Fibroblast of the conjunctiva (primary cell): ENCODE data around the gene MVB12A.
A peak's percentile ranks its signal among the peaks of the same experiment; 100 is the strongest.

Experiments
- DNase-seq: peaks from one replicate; pipeline ENCODE4 v3.0.0-alpha.2; 2010; ENCODE audit warnings: low read depth

MVB12A gene

DNA sequence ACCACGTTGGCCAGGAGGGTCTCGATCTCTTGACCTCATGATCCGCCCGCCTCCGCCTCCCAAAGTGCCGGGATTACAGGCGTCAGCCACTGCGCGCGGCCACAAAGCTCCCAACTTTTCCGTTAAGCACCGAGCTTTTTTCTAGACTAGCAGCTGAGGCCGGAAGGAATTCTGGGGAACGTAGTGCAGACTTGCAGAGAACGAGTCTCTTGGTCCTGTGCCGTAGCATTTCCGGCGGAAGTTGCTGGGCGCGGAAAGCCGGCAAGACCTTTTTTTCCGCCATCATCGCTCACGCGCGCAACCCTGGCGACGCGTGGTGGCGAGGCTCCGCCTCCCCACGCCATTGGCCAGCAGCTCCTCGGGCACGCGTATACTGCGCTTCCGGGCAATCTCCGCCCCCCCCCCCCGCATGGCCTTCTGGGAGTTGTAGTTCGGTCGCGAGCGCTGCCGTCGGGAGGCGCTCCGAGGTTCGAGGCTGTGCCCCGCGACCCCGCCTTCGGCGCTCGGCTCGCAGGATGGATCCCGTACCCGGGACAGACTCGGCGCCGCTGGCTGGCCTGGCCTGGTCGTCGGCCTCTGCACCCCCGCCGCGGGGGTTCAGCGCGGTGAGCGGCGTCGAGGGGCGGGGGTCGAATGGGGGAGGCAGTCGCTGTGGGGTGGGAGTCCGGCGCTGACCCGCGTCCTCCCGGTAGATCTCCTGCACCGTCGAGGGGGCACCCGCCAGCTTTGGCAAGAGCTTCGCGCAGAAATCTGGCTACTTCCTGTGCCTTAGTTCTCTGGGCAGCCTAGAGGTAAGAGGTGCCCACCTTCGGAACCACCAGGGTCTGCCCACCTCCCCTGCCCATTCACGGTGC is at the start of gene MVB12A:
MVB12A (plus strand) TSS at position 427 of the 854 bp plus-strand sequence; CDS start at position 516, 89 bp downstream.
- DNase-seq: peak; percentile 99

DNA sequence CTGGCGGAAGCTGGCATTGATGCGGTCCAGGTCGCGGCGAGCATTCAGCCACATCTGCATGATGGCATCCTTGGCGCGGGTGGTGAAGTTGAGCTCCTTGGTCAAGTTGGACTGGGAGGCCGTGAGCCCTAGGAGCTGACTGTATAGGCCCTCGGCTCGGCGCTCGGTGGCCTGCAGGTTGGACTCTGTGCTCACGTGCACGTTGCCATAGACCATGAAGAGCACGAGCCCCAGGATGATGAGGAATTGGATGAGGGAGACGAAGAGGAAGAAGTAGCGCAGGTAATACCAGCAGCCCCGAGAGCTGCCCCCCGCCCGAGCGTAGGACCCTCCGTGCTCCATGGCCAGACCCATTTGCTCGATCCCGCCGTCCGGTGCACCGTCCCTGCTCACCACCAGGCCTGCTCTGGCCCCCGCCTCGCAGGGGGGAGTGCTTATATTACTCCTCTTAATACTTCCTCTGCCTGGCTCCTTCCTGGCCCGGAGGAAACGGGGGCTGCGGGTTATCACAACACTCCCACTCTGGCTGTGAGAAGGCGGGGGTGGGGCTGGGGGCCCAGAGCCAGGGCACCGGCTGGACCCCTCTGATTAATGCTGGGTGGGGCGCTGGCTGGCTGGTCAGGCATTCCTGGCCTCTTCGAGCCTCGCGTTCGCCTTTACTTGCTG is 42.8 kb upstream of the MVB12A start, which contains the start of gene PLVAP:
PLVAP (minus strand) TSS at position 408 of the 666 bp plus-strand sequence; CDS start at position 354, 54 bp downstream.
- no peak for DNase-seq

DNA sequence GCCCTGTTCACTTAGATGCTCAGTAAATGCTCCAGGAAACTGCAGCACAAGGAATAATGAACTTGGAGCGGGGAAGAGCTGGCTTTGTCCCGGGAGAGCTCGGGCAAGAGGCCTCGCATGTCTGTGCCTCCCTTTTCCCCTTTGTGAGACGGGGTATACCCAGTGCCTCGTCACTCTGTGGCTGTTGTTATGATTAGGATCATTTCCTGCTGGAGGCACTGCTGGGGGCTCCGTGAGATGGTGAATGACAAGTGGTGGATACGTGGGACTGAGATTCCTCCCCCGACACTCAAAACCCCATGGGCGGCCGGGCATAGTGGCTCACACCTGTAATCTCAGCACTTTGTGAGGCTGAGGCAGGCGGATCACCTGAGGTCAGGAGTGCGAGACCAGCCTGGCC is 41.6 kb upstream of the MVB12A start:
- DNase-seq: no peak

DNA sequence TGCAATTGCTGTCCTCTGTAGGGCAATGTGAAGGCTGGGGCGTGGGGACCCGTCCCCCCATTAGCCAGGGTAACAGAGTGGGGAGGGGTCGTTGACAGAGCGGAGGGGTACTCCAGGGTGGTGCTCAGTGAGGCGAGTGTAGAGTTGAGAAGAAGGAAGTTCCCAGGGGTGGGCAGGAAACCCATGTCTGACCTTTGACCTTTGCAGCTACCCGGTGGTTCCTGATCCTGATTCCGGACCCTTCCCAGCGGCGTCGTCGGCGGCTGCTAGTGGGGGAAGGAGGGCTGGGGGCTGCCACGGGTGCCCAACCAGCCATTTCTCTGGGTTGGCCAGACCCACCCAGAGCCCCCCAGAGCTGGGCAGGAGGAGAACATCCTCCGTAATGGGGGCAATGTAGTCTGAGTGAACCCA is 40.6 kb upstream of the MVB12A start:
- no peak for DNase-seq

DNA sequence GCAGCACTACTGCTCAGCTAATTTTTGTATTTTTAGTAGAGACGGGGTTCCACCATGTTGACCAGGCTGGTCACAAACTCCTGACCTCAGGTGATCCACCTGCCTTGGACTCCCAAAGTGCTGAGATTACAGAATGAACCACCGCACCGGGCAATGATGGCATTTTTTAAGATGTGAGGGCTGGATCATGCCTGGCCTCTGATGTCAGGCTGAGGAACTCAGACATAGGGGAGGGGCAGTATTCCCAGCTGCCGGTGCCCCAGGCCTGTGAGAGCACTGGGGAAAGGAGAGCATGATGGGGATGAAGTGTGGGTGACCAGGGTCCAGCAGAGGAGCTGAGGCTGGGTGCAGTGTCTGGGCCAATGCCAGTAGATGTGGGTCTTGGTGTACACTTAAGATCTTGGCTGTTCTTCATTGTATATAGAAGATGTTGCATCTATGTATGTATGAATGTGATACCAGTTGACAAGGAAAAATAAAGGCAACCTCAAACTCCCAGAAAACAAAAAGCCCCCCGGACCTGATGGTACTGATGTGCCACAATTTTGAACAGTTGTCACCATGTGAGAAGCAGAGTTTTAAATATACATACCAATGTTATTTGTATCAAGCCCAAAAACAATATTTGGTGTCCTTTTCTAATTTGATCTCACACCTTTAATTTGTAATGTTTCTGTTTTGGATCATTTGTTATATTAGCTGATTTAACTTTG is 39.3 kb upstream of the MVB12A start:
- no peak for DNase-seq

DNA sequence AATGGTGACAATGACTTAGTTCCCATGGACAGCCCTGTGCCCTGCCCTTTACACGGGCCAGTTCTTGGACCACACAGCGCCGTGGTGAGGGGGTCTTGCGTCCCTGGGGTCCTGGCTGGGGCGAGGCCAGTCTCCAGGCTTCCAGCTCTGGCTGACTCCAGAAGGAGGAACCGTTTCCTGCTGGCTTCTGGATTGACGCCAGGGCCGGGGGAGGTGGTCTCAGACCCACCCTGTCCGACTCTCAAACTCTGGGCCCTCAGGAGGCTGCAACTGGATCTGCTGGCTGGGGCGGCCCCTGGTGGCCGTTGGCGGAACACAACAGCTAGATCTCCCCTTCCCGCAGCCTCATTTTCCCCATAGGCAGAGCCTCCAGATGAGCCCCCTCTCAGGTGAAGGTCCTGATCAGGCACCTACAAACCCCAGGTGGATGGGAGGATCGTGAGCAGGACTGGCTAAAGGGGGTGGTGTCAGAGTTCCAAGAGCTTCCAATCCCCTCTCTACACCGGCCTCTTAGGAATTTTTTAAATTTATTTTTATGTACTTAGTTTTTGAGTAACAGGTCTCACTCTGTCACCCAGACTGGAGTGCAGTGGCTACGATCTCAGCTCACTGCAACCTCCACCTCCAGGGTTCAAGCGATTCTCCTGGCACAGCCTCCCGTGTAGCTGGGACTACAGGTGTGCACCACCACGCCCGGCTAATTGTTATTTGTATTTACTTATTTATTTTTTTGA is 33.8 kb upstream of the MVB12A start:
- no peak for DNase-seq

DNA sequence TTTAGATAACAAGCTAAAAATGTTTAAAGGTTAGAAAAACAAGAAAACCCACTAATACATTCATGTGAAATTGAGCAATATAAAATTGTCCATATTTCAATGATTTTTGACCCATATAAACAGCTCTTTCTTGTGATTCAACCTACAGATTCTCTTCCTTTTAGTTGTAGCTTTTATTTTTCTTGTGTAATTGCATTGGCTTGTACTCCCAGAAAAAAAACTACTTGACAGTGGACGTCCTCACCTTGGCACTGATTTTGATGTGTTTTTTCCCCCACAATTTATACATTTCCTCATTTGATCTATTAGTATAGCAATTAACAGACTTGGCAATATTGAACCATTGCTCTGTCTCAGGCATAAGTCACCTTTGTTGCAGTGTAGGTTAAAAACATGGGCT is 30.6 kb upstream of the MVB12A start:
- no peak for DNase-seq

DNA sequence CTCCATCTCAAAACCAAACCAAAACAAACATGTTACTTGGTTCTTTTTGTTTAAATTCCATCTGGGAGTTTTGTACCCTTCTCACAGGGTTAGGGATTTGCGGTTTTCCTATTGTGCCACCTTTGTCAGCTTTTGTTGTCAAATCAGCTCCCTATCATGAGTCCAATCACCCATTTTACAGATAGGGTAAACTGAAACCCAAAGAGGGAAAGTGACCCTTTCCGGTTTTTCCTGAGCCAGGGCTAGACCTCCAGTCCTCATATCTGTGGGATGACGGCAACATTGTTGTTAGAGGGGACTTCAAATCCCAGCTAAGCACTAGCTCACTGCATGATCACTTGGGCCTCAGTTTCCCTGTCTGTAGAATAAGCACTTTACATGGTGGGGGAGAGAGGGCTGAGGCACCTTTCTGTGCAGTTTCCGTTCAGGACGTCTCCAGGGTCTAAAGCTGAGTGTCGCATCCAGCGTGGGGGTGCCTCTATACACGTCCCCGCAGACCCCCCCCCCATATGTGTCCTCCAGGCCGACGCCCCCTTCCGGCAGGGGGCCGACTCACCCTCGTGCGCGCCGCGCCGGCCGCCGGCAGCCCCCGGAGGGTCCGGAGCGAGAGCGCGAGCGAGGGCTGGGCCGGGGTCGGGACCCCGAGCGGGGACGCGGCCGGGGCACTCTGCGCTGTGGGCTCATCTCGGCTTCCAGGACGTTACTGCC is 29.7 kb upstream of the MVB12A start:
- no peak for DNase-seq

DNA sequence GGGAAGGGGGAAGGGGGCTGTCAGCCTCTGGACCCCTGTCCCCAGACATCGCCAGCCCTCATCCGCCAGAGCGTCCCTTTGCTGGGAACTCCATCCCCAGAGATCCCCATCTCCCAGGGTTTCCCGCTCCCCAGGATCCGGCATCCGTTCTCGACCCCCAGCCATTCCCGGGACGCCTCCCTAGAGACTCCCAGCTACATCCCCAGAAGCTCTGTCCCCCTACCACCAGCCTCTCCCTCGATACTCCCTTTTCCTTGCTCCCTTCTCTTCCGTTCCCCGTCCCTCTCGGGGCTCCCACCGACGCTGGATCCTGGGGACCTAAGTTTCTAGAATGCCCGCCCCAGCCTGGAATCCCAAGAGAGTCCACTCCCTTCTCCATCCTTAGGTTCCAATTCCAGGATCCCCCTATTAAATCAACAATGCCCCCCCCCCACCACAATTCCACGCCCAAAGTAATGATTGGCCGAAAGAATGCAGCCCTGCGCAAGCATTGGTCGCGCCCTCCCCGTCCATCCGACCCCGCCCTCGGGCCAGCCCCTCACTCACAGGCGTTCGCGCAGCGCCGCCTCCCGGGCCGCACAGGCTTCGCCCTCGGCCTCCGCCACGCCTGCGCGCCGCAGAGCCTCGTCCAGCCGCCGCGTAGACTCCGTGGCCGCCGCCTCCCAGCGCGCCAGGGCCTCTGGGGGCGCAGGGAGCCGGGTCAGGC is 29.0 kb upstream of the MVB12A start:
- DNase-seq: peak; percentile 75

DNA sequence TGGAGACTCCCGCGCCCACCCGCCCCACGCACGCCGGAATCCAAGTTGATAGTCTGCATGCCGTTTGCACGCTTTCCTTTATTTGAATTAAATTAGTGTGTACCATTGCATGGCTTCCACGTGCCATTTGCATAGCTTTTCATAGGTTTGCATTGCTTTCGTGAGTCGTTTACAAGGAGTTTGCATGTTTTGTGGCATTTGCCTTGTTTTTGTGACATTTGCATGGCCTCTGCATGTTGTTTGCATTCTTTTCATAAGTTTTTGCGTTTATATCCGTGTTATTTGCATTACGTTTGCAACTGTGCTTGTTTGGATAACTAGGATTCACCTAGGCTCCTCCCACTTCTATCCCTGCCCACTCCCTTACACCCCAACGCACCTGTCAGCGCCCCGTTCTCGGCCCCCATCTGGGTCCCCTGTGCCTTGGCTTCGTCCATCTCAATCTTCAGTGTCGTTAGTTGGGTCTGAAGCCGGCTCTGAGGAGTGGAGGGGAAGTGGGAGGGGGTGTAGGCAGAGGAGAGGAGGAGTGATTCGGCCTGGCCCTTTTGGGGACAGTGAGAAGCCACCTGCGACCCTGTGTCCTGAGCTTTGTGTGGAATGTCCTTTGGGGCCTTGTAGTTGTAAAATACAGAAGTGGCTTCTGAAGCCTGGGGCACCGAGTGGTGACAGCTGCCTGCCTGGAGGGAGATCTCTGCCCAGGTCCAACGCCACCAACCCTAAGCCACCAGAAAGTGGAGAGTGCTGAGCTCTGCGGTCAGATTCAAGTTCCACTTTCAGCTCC is 28.3 kb upstream of the MVB12A start:
- no peak for DNase-seq

DNA sequence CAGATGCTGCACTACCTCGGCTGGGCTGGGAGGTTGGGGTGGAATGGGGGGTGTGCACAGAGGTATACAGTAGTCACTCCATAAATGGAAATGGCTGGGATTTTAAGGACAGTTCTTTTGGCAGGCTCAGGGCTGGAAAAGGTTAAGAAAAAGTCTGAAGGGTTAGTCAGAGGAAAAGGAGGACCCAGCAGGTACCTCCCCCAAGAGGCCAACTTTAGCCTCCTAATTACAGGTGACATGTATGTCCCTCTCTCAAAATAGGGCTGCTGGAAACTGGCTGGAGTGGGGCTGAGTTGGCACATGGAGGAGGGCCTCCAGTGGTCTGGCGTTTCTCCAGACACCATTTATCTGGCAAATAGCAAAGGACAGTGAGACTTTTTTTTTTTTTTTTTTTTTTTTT is 26.8 kb upstream of the MVB12A start:
- DNase-seq: no peak

DNA sequence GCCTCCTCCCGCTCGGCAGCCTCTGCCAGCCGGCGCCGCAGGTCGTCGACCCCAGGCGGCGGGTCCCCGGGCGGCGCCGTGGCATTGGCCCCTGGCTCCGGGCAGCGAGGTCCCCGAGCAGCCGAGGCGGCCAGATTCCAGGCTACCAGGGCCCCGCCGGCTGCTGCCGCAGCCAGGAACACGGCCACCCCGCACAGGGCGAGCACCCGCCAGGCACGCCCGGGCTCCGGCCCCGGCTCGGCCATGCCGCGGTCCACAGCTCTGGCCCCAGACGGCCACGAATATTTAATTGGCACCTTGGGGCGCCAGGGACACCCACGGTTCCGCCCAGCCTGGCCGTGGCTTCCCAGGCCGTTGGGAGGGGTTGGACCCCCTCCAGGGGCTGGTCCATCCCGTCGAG is 25.9 kb upstream of the MVB12A start, which contains the start of gene CCDC194:
CCDC194 (minus strand) TSS at position 283 of the 400 bp plus-strand sequence; CDS start at position 245, 38 bp downstream.
- no peak for DNase-seq

DNA sequence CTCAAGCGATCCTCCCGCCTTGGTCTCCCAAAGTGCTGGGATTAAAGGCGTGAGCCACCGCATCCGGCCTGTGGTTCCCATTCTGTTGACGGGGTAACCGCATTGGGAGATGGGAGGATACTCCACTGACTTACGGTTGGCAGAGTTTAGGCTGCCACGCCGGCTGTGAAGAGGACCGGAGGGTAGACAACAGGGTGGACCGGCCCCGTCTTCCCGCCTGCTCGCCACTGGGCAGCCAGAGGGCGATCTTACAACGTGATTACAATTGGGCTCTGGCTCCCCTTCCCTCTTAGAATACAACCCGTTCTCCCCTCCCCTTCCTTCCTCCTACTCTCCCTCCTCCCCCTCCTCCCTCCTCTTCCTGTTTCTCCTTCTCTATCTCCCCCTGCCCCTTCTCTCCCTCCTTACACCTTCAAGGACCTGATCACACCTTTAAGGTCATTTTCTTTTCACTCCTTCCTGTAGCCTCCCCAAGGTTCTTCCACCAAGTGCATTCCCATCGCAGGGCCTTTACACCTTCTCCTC is 24.9 kb upstream of the MVB12A start:
- peak; percentile 37 for DNase-seq

DNA sequence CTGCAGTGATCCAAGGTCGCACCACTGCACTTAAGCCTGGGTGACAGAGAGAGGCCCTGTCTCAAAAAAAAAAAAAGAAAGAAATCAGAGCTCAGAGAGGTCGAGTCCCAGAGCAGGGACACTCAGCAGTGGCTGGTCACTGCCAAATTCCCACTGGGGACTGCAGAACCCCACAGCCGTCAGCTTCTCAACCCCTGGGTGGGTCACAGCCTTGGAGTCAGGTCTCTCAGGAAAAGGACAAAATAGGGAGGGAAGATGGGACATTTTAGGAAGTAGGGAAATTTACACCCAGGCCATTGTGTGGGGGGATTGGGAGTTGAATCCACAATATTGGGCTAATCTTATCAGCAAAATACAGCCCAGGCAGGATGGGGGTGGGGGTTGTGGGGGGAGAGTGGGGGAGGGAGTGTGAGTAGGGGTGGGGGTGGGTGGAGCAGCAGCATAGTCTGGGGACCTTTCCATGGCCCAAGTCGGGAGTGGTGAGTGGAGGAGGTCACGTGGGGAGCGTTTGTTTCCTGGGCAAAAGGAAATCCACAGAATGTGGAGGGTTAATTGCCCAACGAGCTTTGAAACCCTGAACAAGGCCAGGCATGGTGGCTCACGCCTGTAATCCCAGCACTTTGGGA is 20.8 kb upstream of the MVB12A start:
- DNase-seq: no peak

DNA sequence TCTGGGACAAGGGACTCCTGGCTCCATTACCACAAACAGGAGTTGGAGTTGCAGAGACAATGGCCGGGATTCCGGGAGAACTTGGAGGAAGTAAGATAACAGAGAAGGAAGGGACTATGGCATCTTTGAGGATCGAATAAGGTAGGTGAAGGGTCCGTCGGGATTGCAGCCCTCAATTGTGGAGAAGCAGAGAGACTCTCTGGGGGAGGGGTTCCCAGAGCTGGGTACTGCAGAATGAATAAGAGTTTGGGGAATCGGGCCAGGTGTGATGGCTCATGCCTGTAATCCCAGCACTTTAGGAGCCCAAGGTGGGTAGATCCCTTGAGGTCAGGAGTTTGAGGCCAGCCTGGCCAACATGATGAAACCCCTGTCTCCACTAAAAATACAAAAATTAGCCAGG is 18.2 kb upstream of the MVB12A start:
- no peak for DNase-seq

DNA sequence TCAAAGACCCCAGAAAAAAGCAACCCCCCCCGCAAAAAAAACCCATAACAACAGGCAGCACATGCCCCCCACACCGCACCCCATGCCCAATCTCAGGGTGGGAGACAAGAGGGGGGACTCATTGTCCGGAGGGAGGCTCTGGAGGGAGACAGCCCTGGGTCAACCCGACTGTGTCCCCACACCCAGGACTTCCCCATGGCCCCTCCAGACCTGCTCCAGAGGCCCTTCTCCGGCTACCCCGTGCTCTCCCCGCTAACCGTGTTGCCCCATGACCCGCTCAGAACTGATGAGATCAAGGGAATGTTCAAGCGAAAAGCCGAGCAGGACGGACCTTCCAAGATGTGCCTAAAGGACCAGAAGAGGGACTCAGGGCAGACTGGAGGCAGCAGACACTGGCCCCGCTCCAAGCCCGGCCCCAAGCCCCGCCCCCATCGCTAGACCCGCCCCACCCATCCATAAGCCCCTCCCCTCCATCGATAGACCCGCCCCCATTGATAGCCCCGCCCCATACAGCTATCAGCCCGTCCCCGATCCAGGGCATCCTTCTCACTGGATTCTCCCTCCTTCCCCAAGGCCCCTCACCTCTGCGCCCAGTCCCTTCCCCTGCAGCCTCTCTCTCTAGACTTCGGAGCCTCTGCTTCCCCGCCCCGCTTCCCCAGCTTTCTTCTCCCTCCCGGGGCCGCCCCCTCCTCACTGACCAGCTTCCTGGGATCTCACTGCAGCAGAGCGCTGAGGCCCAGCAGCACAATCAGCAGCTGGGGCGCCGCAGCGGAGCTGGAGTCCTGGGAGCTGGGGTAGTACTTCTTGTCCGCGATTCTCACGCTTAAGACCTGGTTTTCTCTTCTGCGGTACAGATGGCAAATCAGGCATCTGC is 16.6 kb upstream of the MVB12A start:
- no peak for DNase-seq

DNA sequence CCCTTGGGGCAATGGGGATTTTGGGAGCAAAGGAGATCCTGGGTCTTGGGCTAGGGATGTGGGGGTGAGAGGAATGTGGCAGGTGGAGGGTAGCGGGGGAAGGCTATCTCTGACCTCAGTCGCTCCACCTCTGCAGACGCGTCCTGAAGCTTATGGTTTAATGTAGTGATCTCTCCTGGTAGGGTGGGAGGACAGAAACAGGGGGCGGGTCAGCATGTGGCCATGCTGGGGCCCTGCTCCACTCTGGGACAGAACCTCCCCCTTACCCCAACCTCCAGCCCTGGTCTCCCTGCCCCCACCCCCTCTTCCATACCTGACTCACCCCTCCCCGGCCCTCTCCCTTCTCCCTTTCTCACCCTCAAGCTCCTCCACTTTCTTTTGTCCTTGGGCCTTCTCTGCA is 15.8 kb upstream of the MVB12A start:
- DNase-seq: no peak

DNA sequence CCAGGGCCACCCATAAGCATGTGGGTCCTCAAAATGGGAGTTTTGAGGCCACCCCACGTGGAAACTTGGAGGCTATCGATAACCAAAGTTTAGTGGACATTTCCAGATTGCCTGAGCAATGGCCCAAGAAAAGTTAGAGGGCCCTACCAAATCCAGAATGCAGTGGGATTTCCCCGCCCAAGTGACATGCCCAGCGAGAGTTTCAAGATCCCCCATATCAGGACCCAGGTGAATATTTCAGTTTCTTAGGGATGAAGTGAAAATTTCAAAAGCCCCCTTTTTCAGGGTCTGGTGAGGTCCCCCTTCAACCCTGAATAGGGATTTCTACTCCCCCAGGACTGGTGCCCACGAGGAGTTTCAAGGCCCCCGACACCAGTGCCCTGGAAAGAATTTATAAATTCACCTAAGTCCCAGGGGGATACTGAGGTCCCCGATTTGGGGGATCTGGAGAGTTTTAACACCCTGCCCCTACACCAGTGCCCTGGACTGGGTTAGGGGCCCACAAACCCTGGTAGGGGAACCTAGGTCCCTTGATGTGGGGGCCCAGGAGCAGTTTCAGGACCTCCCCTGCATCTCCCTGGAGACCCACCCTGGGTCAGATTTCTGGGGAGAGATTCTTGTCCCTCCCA is 15.1 kb upstream of the MVB12A start:
- no peak for DNase-seq
